PFSK-1 (cell line): ENCODE results near the gene JAKMIP1.

Experiments used
- FOXP2 ChIP-seq: optimal IDR thresholded peaks from 2 replicates; pipeline ENCODE3; 2011; ENCODE audit warnings: borderline replicate concordance, control low read depth, inconsistent platforms; ENCODE audit not compliant: insufficient read depth; ENCODE audit errors: extremely low read length, extremely low read depth
- POLR2AphosphoS5 ChIP-seq: IDR thresholded peaks from 2 replicates; pipeline ENCODE4 v1.6.1; 2012; ENCODE audit warnings: low read depth, mild to moderate bottlenecking, control low read depth, low read length, moderate library complexity
- REST ChIP-seq, 2 experiments: IDR thresholded peaks; 2 replicates each; pipeline versions ENCODE4 v1.6.1 to v1.8.0; 2011 to 2012; ENCODE audit warnings: low read depth in 2 of 2, low read length in 2 of 2, control low read depth in 1 of 2, inconsistent platforms in 1 of 2, mild to moderate bottlenecking in 1 of 2, moderate library complexity in 1 of 2; ENCODE audit not compliant: insufficient read depth in 1 of 2
- SIN3A ChIP-seq: IDR thresholded peaks from 2 replicates; pipeline ENCODE4 v1.6.1; 2012; ENCODE audit warnings: mild to moderate bottlenecking, low read length, moderate library complexity, borderline replicate concordance; ENCODE audit not compliant: insufficient read depth
- TAF1 ChIP-seq: IDR thresholded peaks from 2 replicates; pipeline ENCODE4 v1.6.1; 2012; ENCODE audit warnings: low read length, control low read depth, borderline replicate concordance; ENCODE audit not compliant: insufficient read depth

The JAKMIP1 gene

GRCh38 chr4:6201580-6202091 lies 1.3 kb upstream of the JAKMIP1 start:
- TF ChIP-seq POLR2AphosphoS5: no peak
- no peak for TF ChIP-seq REST (IDR thresholded peaks at IDR 0.05; ENCODE audit: insufficient read depth in 1 of 2, low read depth in 2 of 2, low read length in 2 of 2)
- TF ChIP-seq SIN3A: no peak
- TF ChIP-seq FOXP2: no peak
- TF ChIP-seq TAF1: no peak

GRCh38 chr4:6200922-6201362 lies 593 bp upstream of the JAKMIP1 start:
- TF ChIP-seq FOXP2: no peak
- no peak for TF ChIP-seq SIN3A
- no peak for TF ChIP-seq POLR2AphosphoS5
- no peak for TF ChIP-seq REST (IDR thresholded peaks at IDR 0.05; ENCODE audit: insufficient read depth in 1 of 2, low read depth in 2 of 2, low read length in 2 of 2)
- no peak for TF ChIP-seq TAF1

GRCh38 chr4:6199422-6199921 lies 877 bp downstream of the JAKMIP1 start:
- TF ChIP-seq FOXP2 (no peak), TAF1 (no peak), POLR2AphosphoS5 (no peak), REST (IDR thresholded peaks at IDR 0.05; ENCODE audit: insufficient read depth in 1 of 2, low read depth in 2 of 2, low read length in 2 of 2) (no peak)

- TF ChIP-seq POLR2AphosphoS5 (no peak), TAF1 (no peak), REST (IDR thresholded peaks at IDR 0.05; ENCODE audit: insufficient read depth in 1 of 2, low read depth in 2 of 2, low read length in 2 of 2) (no peak), FOXP2 (no peak), SIN3A (no peak)
Observed at GRCh38 chr4:6198768-6199421, 1.5 kb downstream of the JAKMIP1 start.
